NCI-H1930 (cell line): ENCODE data around the gene APLF.
"Not testable (repeated sequence)": the region's sequence is repeated elsewhere in the genome, so short reads cannot be mapped to it uniquely, and the experiment has no call there.

Source experiments
- DNase-seq, 2 experiments: peaks; one replicate each; lab custom pipeline; 2025; lab: John Stamatoyannopoulos, UW

APLF gene

GRCh38 chr2:68529651-68530050 lies 62.3 kb downstream of the APLF start:
- not testable (repeated sequence) for DNase-seq

- no peak for DNase-seq
Measured at GRCh38 chr2:68536000-68536399, 68.6 kb downstream of the APLF start.

DNA sequence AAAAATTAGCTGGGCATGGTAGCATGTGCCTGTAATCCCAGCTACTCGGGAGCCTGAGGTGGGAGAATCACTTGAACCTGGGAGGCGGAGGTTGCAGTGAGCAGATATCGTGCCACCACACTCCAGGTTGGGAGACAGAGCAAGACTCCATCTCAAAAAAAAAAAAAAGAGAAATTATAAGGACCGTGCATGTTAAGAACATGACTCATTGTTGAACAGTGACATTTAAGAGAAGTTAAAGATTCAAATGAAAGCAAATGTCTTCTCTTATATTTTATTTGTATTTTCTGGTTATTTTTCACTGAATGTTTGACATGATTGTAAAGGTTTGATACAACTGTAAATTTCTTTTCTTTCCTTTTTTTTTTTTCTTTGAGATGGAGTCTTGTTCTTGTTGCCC lies 69.6 kb downstream of the APLF start:
- DNase-seq = no peak

DNA sequence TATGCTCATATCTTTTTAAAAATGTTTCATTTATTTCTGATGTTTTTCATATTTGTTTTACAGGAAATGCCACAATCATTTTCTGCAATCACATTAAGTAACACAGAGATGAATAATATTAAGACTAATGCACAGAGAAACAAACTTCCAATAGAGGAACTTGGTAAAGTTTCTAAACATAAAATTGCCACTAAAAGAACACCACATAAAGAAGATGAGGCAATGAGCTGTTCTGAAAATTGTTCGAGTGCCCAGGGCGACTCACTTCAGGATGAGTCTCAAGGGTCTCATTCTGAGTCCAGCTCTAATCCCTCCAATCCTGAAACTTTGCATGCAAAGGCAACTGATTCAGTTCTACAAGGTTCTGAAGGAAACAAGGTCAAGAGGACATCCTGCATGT lies 70.4 kb downstream of the APLF start:
- no peak for DNase-seq

- no peak for DNase-seq
Measured at GRCh38 chr2:68544811-68545210, 77.4 kb downstream of the APLF start.

- no peak for DNase-seq
Measured at GRCh38 chr2:68548396-68548795, 81.0 kb downstream of the APLF start.

GRCh38 chr2:68553098-68553497 lies 85.7 kb downstream of the APLF start:
- DNase-seq = no peak

- not testable (repeated sequence) for DNase-seq
Measured at GRCh38 chr2:68555425-68556206, 88.2 kb downstream of the APLF start.

GRCh38 chr2:68556381-68556780 lies 89.0 kb downstream of the APLF start:
- no peak for DNase-seq

- DNase-seq = no peak
Measured at GRCh38 chr2:68558576-68558975, 91.2 kb downstream of the APLF start.

DNA sequence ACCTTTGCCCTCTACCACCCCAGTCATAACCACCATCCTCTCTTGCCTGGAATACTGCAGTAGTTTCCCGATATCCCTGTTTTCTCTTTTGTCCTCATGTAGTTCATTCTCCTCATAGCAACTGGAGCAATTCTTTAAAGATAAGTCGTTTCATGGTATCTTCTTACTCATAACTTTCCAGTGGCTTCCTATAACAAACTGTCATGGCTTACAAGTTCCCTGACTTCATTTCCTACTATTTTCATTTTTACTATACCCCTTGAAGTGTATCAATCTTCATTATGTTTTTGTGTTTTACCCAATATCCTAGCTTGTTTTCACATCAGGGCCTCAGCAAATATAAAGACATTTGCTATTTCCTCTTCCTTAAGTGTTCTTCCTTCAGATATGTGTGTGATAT lies 92.3 kb downstream of the APLF start:
- DNase-seq = no peak

- DNase-seq = no peak
Measured at GRCh38 chr2:68560545-68560944, 93.2 kb downstream of the APLF start.

GRCh38 chr2:68561372-68561771 lies 94.0 kb downstream of the APLF start:
- no peak for DNase-seq

DNA sequence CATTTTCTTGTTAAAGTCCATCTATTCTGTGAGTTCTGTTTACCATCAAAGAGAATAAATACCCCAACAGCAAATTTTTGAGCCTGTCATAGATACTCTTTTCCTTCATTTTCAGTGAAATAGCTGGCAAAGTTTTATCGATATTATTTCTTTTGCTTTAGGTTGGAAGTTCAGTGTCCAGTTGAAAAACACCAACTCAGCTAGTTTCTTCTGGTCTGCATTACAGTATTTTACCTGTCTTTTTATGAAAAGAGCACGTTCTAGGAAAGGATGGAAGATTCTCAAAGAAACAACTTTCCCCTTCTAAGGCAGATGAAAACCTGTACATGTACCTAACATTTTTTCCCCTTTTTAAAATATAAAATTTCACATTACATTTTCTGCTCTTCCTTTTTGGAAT lies 95.5 kb downstream of the APLF start:
- DNase-seq = no peak

- no peak for DNase-seq
Measured at GRCh38 chr2:68564426-68564825, 97.0 kb downstream of the APLF start.

DNA sequence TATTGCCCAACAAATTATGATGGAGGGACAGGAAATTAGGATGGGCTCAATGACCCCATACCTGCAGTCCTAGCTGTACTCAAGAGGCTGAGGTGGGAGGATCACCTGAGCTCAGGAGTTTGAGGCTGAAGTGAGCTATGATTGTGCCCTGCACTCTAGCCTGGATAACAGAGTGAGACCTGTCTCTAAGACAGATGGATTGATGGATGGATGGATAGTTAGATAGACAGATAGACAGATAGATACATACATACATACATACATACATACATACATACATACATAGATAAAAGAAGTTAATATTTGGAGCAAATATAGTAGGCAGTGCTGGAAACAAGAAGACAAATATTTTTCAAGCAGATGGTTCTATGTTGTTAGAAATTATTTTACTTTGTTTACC lies 97.9 kb downstream of the APLF start:
- no peak for DNase-seq

DNA sequence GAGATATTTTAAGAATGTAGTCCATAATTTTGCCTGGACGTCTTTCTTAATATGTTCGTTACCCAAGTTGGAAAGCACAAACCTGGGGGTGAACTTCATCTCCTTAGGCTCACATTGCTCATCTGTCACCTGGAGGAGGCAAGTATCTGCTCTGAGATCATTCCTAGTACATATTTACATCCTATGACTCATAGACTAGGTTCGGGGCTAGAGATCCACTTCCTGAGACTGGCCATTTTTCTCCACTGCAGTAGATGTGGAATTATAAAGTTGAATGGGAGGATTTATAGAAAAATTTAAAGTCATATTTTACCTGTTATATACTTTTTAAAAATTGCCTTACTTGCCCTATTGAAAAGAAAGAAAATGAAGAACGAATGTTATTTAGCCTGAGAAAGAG lies 98.5 kb downstream of the APLF start:
- no peak for DNase-seq

DNA sequence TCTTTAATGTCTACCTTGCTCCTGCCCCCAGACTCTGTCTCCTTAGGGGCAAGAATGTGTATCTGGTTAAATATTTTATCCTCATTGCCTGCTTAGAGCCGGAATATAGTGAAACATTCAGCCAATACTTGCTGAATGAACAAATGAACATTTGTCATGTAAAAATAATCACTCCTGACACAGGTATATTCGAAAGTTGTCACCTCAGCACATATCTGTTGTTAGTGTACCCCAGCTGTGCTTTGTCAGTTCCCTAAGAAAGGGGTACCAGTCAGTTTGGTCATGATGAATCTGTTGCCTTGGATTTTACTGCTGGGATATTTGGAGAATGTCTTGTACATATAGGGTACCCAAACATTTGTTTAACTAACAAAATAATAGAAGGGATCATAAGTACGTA lies 99.0 kb downstream of the APLF start:
- DNase-seq = no peak

DNA sequence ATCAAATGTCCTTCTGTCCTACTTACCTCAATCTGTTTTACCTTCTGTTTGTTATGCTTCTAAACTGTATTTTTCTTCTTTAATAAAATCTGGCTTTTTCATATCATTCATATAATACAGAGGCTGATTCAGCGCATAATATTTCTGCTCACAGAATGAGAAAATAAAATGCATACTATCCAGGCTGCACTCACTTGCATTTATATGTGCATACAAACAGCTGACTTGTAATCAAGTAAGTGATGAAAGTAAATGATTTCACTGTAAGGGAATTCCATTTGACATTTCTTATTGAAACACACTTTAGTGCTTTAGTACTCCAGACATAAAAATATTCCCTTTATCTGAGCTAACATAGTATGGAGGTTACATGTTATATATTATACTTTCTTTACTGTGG lies 100.7 kb downstream of the APLF start:
- DNase-seq = no peak

- DNase-seq = no peak
Measured at GRCh38 chr2:68569604-68570003, 102.2 kb downstream of the APLF start.

DNA sequence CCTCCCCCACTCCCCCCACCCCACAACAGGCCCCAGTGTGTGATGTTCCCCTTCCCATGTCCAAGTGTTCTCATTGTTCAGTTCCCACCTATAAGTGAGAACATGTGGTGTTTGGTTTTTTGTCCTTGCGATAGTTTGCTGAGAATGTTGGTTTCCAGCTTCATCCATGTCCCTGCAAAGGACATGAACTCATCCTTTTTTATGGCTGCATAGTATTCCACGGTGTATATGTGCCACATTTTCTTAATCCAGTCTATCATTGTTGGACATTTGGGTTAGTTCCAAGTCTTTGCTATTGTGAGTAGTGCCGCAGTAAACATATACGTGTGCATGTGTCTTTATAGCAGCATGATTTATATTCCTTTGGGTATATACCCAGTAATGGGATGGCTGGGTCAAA lies 103.0 kb downstream of the APLF start:
- not testable (repeated sequence) for DNase-seq

GRCh38 chr2:68574202-68574791 lies 106.9 kb downstream of the APLF start:
- no peak for DNase-seq

DNA sequence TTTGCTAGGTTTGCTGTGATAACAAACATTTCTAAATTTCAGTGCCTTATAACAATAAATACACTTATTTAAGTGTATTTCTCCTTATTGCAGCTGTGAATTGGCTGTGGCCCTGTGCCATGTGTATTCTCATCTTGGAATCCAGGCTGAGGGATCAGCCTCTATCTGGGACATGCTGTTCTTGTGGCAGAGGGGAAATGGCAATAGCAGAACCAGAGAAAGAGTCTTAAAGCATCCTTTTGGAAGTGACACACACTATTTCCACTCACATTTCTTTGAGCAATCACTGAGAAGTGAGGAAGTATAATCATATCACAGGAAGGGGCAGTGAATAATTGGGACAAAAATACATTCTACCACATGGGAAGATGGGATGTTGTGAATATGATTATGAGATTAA lies 109.8 kb downstream of the APLF start:
- no peak for DNase-seq

GRCh38 chr2:68579689-68580088 lies 112.3 kb downstream of the APLF start:
- DNase-seq = no peak
